HepG2 (cell line): ENCODE measurements around the gene GMPPA. TPM values are rescaled to one million over a fixed set of nuclear protein-coding genes. Genes with fewer than 3 reads are reported as not detected.

Experiments used
- DBP ChIP-seq: sonication (generic); formaldehyde crosslinking; IDR thresholded peaks from 2 replicates; pipeline ENCODE4 v1.4.0; 2020; ENCODE audit warnings: missing genetic modification reagents; ENCODE audit errors: not compliant biosample characterization
- DZIP1 ChIP-seq: sonication (generic); formaldehyde crosslinking; IDR thresholded peaks from 2 replicates; pipeline ENCODE4 v1.5.0; 2020; ENCODE audit warnings: mild to moderate bottlenecking, missing genetic modification reagents
- ETV5 ChIP-seq: IDR thresholded peaks from 2 replicates; pipeline ENCODE4 v1.6.1; 2018; ENCODE audit warnings: missing biosample characterization, missing genetic modification reagents, inconsistent platforms, borderline replicate concordance
- IKZF4 ChIP-seq: sonication (generic); formaldehyde crosslinking; IDR thresholded peaks from 2 replicates; pipeline ENCODE4 v1.5.1; 2020; ENCODE audit warnings: borderline replicate concordance, mild to moderate bottlenecking, low read depth, missing genetic modification reagents; ENCODE audit errors: not compliant biosample characterization
- JDP2 ChIP-seq: sonication (generic); formaldehyde crosslinking; IDR thresholded peaks from 2 replicates; pipeline ENCODE4 v1.8.1; 2022; ENCODE audit warnings: missing genetic modification reagents, borderline replicate concordance
- JUN ChIP-seq: sonication (generic); formaldehyde crosslinking; IDR thresholded peaks from 2 replicates; pipeline ENCODE4 v1.4.0; 2020; ENCODE audit warnings: mild to moderate bottlenecking, missing genetic modification reagents
- MED13 ChIP-seq: sonication (generic); formaldehyde crosslinking; IDR thresholded peaks from 2 replicates; pipeline ENCODE4 v1.5.0; 2020; ENCODE audit warnings: missing genetic modification reagents
- MTA3 ChIP-seq: sonication (generic); formaldehyde crosslinking; IDR thresholded peaks from 2 replicates; pipeline ENCODE4 v1.4.0; 2020; ENCODE audit warnings: missing genetic modification reagents
- PHB2 ChIP-seq: fragments of 450-650 bp; IDR thresholded peaks from 2 replicates; pipeline ENCODE4 v1.6.1; 2018; ENCODE audit not compliant: partially characterized antibody
- POGZ ChIP-seq: sonication (generic); formaldehyde crosslinking; IDR thresholded peaks from 2 replicates; pipeline ENCODE4 v1.4.0; 2020; ENCODE audit warnings: mild to moderate bottlenecking, missing genetic modification reagents
- RAD21 ChIP-seq: fragments of 450-650 bp; formaldehyde crosslinking; IDR thresholded peaks from 2 replicates; pipeline ENCODE4 v1.5.0; 2020; ENCODE audit warnings: mild to moderate bottlenecking
- TOPORS ChIP-seq: sonication (generic); formaldehyde crosslinking; IDR thresholded peaks from 2 replicates; pipeline ENCODE4 v1.8.0; 2023; ENCODE audit warnings: mild to moderate bottlenecking, missing genetic modification reagents
- ZBTB34 ChIP-seq: sonication (generic); formaldehyde crosslinking; IDR thresholded peaks from 2 replicates; pipeline ENCODE4 v1.8.0; 2022; ENCODE audit warnings: mild to moderate bottlenecking, missing genetic modification reagents
- ZNF260 ChIP-seq: sonication (generic); formaldehyde crosslinking; IDR thresholded peaks from 2 replicates; pipeline ENCODE4 v1.4.0; 2020; ENCODE audit warnings: missing genetic modification reagents, low read depth, mild to moderate bottlenecking, borderline replicate concordance
- ZNF354B ChIP-seq: sonication (generic); formaldehyde crosslinking; IDR thresholded peaks from 2 replicates; pipeline ENCODE4 v1.8.0; 2022; ENCODE audit warnings: mild to moderate bottlenecking, missing genetic modification reagents
- ZNF382 ChIP-seq: sonication (generic); formaldehyde crosslinking; IDR thresholded peaks from 2 replicates; pipeline ENCODE4 v1.5.0; 2020; ENCODE audit warnings: missing genetic modification reagents, mild to moderate bottlenecking, borderline replicate concordance
- ZNF710 ChIP-seq: sonication (generic); formaldehyde crosslinking; IDR thresholded peaks from 2 replicates; pipeline ENCODE4 v1.5.0; 2020; ENCODE audit warnings: mild to moderate bottlenecking, missing genetic modification reagents, borderline replicate concordance
- ZNF713 ChIP-seq: sonication (generic); formaldehyde crosslinking; IDR thresholded peaks from 2 replicates; pipeline ENCODE4 v1.4.0; 2020; ENCODE audit warnings: mild to moderate bottlenecking, missing genetic modification reagents
- ZNF841 ChIP-seq: sonication (generic); formaldehyde crosslinking; IDR thresholded peaks from 2 replicates; pipeline ENCODE4 v1.8.1; 2023; ENCODE audit warnings: missing genetic modification reagents, borderline replicate concordance
- polyA plus RNA-seq, 8 experiments: library from polyadenylated mRNA; depleted of rRNA in 3 of 8; stranded (reverse) in 7 of 8; unstranded in 1 of 8; fragments of >200 nt; fragmentation: Illumina TruSeq in 4 of 8; extraction: Trizol in 4 of 8; gene quantifications; 2 replicates each; pipeline versions ENCODE4 v1.2.1 to v1.2.3, GENCODE V29; 2011 to 2016; ENCODE audit warnings: low read depth in 4 of 8, missing spikeins in 1 of 8, mixed read lengths in 1 of 8; ENCODE audit not compliant: insufficient read depth in 1 of 8
- total RNA-seq, 5 experiments: library from RNA; depleted of rRNA; stranded (reverse); fragments of >200 nt; fragmentation: Illumina TruSeq; extraction: Trizol; gene quantifications; 2 replicates each; pipeline ENCODE4 v1.2.3, GENCODE V29; 2016; ENCODE audit warnings: low read depth in 1 of 5

The GMPPA gene
- total and polyA plus RNA-seq, 2 of the 13 experiments (the other 11 are each of a cell fraction or from before 2014, with no cell fraction given) = 81.1 to 106 TPM

- TF ChIP-seq ZNF354B (CRISPR knock-in tag) (0 out of 2 replicates have a peak, but pooled peaks have one; percentile 55), MTA3 (no peak), DBP (CRISPR knock-in tag) (peak; percentile 52), ZNF713 (CRISPR knock-in tag) (peak; percentile 97), PHB2 (no peak), DZIP1 (peak; percentile 68; the same call in 1 of the 2 replicates), IKZF4 (peak; percentile 97), ZNF382 (CRISPR knock-in tag) (no peak), TOPORS (CRISPR knock-in tag) (peak; percentile 66), ZBTB34 (CRISPR knock-in tag) (no peak; the same call in 1 of the 2 replicates), ZNF260 (peak; percentile 84; the same call in 1 of the 2 replicates), POGZ (no peak), RAD21 (CRISPR knock-in tag) (peak; percentile 46), ETV5 (CRISPR knock-in tag) (no peak; the same call in 1 of the 2 replicates), ZNF710 (peak; percentile 74; the same call in 1 of the 2 replicates), JDP2 (CRISPR knock-in tag) (no peak), JUN (CRISPR knock-in tag) (peak; percentile 56; the same call in 1 of the 2 replicates), ZNF841 (CRISPR knock-in tag) (0 out of 2 replicates have a peak, but pooled peaks have one; percentile 52), MED13 (CRISPR knock-in tag) (no peak)
Measured at GRCh38 chr2:219552382-219553167, 53.9 kb downstream of the GMPPA start (continued).
